H1 (cell line): Measurements from ENCODE around the gene PRKAR1B. TPM values are rescaled to one million over a fixed set of nuclear protein-coding genes. Genes with fewer than 3 reads are reported as not detected.
A peak's percentile ranks its signal among the peaks of the same experiment; 100 is the strongest.

Experiments used
- CTCF ChIA-PET: fragments of 300-600 bp; sonication (Branson Sonifier 250); formaldehyde crosslinking; loops from one replicate; lab custom pipeline; 2021; ENCODE audit not compliant: partially characterized antibody; lab: Charles Lee
- POLR2A ChIA-PET: fragments of 300-600 bp; sonication (Branson Sonifier 250); formaldehyde crosslinking; loops from one replicate; lab custom pipeline; 2021; ENCODE audit warnings: inconsistent platforms; ENCODE audit not compliant: partially characterized antibody; lab: Charles Lee
- DNase-seq, 2 experiments: peaks; one replicate each; pipeline versions ENCODE4 v3.0.0 to v3.0.0-alpha.2; 2010 to 2022; ENCODE audit warnings: low spot score in 2 of 2, low read depth in 1 of 2, mixed read lengths in 1 of 2
- FAIRE-seq: peaks from 2 replicates; lab custom pipeline; 2011; peaks lifted over from hg19 to GRCh38; lab: Jason Lieb, UNC
- H2AFZ ChIP-seq: 2 replicates; pipeline ENCODE4 v1.8.1; 2012; ENCODE audit warnings: low read length, inconsistent platforms
- H2AK5ac ChIP-seq: 2 replicates; pipeline ENCODE4 v1.6.1; 2013; ENCODE audit warnings: low read depth, low read length
- H2BK120ac ChIP-seq: replicated peaks from 2 replicates; pipeline ENCODE3; 2013; ENCODE audit warnings: low read depth, low read length, inconsistent platforms
- H2BK12ac ChIP-seq: 2 replicates; pipeline ENCODE4 v1.6.1; 2013; ENCODE audit warnings: low read depth, low read length
- H2BK15ac ChIP-seq: 2 replicates; pipeline ENCODE4 v1.6.1; 2013; ENCODE audit warnings: low read length
- H2BK20ac ChIP-seq: 2 replicates; pipeline ENCODE4 v1.6.1; 2013; ENCODE audit warnings: low read length
- H2BK5ac ChIP-seq: 2 replicates; pipeline ENCODE4 v1.6.1; 2013; ENCODE audit warnings: low read depth, low read length
- H3K14ac ChIP-seq: 2 replicates; pipeline ENCODE4 v1.6.1; 2013; ENCODE audit warnings: inconsistent platforms; ENCODE audit not compliant: insufficient read length
- H3K18ac ChIP-seq: 2 replicates; pipeline ENCODE4 v1.6.1; 2013; ENCODE audit warnings: low read length; ENCODE audit errors: extremely low read depth
- H3K23ac ChIP-seq: 2 replicates; pipeline ENCODE4 v1.6.1; 2013; ENCODE audit warnings: inconsistent platforms; ENCODE audit not compliant: insufficient read length
- H3K23me2 ChIP-seq: 2 replicates; pipeline ENCODE4 v1.6.1; 2013; ENCODE audit warnings: low read depth, low read length
- H3K27ac ChIP-seq: 2 replicates; pipeline ENCODE4 v1.6.1; 2011; ENCODE audit warnings: low read depth, low read length, inconsistent platforms
- H3K27me3 ChIP-seq, 4 experiments: replicated peaks in 1 of 4; 1 replicate in 1 of 4; 2 replicates in 3 of 4; pipeline versions ENCODE4 v1.6.1 to v1.8.1; 2011 to 2013; ENCODE audit warnings: low read length in 3 of 4, mild to moderate bottlenecking in 3 of 4, inconsistent platforms in 2 of 4, mixed read lengths in 2 of 4, moderate library complexity in 1 of 4; ENCODE audit not compliant: control insufficient read depth in 3 of 4, insufficient read depth in 3 of 4; ENCODE audit errors: extremely low read depth in 1 of 4
- H3K36me3 ChIP-seq, 4 experiments: 2 replicates each; pipeline versions ENCODE4 v1.6.1 to v1.8.1; 2011 to 2013; ENCODE audit warnings: mild to moderate bottlenecking in 4 of 4, low read length in 3 of 4, moderate library complexity in 2 of 4, control low read depth in 1 of 4, inconsistent platforms in 1 of 4; ENCODE audit not compliant: insufficient read depth in 4 of 4, control insufficient read depth in 2 of 4
- H3K4ac ChIP-seq: replicated peaks from 2 replicates; pipeline ENCODE3; 2013; ENCODE audit warnings: low read length, low read depth, mixed read lengths, inconsistent platforms; ENCODE audit not compliant: insufficient read length
- H3K4me1 ChIP-seq, 4 experiments: replicated peaks in 1 of 4; 1 replicate in 1 of 4; 2 replicates in 3 of 4; pipeline versions ENCODE4 v1.6.1 to v1.8.1; 2011 to 2013; ENCODE audit warnings: low read length in 3 of 4, inconsistent platforms in 2 of 4, mixed read lengths in 1 of 4; ENCODE audit not compliant: insufficient read depth in 4 of 4, control insufficient read depth in 3 of 4
- H3K4me2 ChIP-seq, 2 experiments: 2 replicates each; pipeline versions ENCODE4 v1.6.1 to v1.8.1; 2011 to 2013; ENCODE audit warnings: low read depth in 2 of 2, low read length in 2 of 2, control low read depth in 1 of 2, inconsistent platforms in 1 of 2, mild to moderate bottlenecking in 1 of 2; ENCODE audit not compliant: insufficient read depth in 1 of 2
- H3K4me3 ChIP-seq, 4 experiments: fragments of 200-600, 300-600 bp in 1 of 4; sonication (generic), shearing (Covaris generic), sonication (Bioruptor Twin) in 1 of 4; 2 replicates each; pipeline versions ENCODE4 v1.5.1 to v1.8.1; 2011 to 2016; ENCODE audit warnings: low read length in 4 of 4, low read depth in 3 of 4, control low read depth in 2 of 4, inconsistent platforms in 2 of 4, mild to moderate bottlenecking in 2 of 4, mixed read lengths in 1 of 4, moderate library complexity in 1 of 4; ENCODE audit not compliant: insufficient read depth in 2 of 4; ENCODE audit errors: extremely low read depth in 1 of 4
- H3K56ac ChIP-seq: replicated peaks from 2 replicates; pipeline ENCODE3; 2013; ENCODE audit warnings: low read depth, mild to moderate bottlenecking, mixed read lengths, low read length, inconsistent platforms; ENCODE audit not compliant: insufficient read length
- H3K79me1 ChIP-seq: 2 replicates; pipeline ENCODE4 v1.6.1; 2013; ENCODE audit warnings: low read depth, low read length, control low read depth
- H3K79me2 ChIP-seq, 2 experiments: 2 replicates each; pipeline versions ENCODE4 v1.6.1 to v1.8.1; 2012 to 2013; ENCODE audit warnings: low read length in 2 of 2, mild to moderate bottlenecking in 2 of 2, inconsistent platforms in 1 of 2; ENCODE audit not compliant: insufficient read depth in 2 of 2, control insufficient read depth in 1 of 2
- H3K9ac ChIP-seq, 4 experiments: replicated peaks in 1 of 4; 1 replicate in 1 of 4; 2 replicates in 3 of 4; pipeline versions ENCODE4 v1.6.1 to v1.8.1; 2011 to 2013; ENCODE audit warnings: low read depth in 3 of 4, low read length in 3 of 4, control low read depth in 2 of 4, mild to moderate bottlenecking in 2 of 4, moderate library complexity in 2 of 4, inconsistent platforms in 1 of 4; ENCODE audit errors: extremely low read depth in 1 of 4
- H3K9me3 ChIP-seq, 2 experiments: 2 replicates each; pipeline versions ENCODE4 v1.6.1 to v1.8.1; 2012 to 2013; ENCODE audit warnings: mild to moderate bottlenecking in 2 of 2, moderate library complexity in 2 of 2, control low read depth in 1 of 2, inconsistent platforms in 1 of 2, low read depth in 1 of 2, low read length in 1 of 2, mixed read lengths in 1 of 2; ENCODE audit not compliant: insufficient read depth in 2 of 2
- H4K20me1 ChIP-seq, 2 experiments: replicated peaks in 1 of 2; 2 replicates each; pipeline versions ENCODE3 to v1.8.1; 2011 to 2013; ENCODE audit warnings: inconsistent platforms in 2 of 2, low read length in 2 of 2, mild to moderate bottlenecking in 1 of 2; ENCODE audit not compliant: insufficient read depth in 2 of 2, control insufficient read depth in 1 of 2
- H4K5ac ChIP-seq: 2 replicates; pipeline ENCODE4 v1.6.1; 2013; ENCODE audit warnings: low read length, low read depth, mixed read lengths, inconsistent platforms; ENCODE audit not compliant: insufficient read length
- H4K8ac ChIP-seq: 2 replicates; pipeline ENCODE4 v1.8.0; 2013; ENCODE audit warnings: mild to moderate bottlenecking, moderate library complexity, low read length, inconsistent platforms; ENCODE audit not compliant: insufficient read depth; ENCODE audit errors: extremely low read depth
- H4K91ac ChIP-seq: replicated peaks from 2 replicates; pipeline ENCODE3; 2013; ENCODE audit warnings: low read length, mixed read lengths, inconsistent platforms; ENCODE audit not compliant: insufficient read length
- ASH2L ChIP-seq: fragments of 200-600, 300-600 bp; sonication (generic); IDR thresholded peaks from one replicate; pipeline ENCODE4 v1.7.1; 2017; ENCODE audit warnings: low read length
- BACH1 ChIP-seq: IDR thresholded peaks from 2 replicates; pipeline ENCODE4 v1.6.1; 2012; ENCODE audit warnings: low read length, improper control_type of control experiment
- EP300 ChIP-seq, 2 experiments: IDR thresholded peaks; 1 replicate in 1 of 2; 2 replicates in 1 of 2; pipeline ENCODE4 v1.6.1; 2011 to 2012; ENCODE audit warnings: low read depth in 2 of 2, low read length in 2 of 2, mild to moderate bottlenecking in 2 of 2, borderline replicate concordance in 1 of 2, inconsistent platforms in 1 of 2, moderate library complexity in 1 of 2
- RFX5 ChIP-seq: IDR thresholded peaks from 2 replicates; pipeline ENCODE4 v1.6.1; 2011; ENCODE audit warnings: low read depth, low read length, improper control_type of control experiment, borderline replicate concordance
- SP2 ChIP-seq: IDR thresholded peaks from 2 replicates; pipeline ENCODE4 v1.6.1; 2012; ENCODE audit warnings: mild to moderate bottlenecking, low read length, inconsistent platforms
- WGBS, 2 experiments: shearing (Covaris generic) in 1 of 2; methylation state at CpG; one replicate each; pipeline versions ENCODE4 v1.1.6 to v1.1.7; 2013 to 2015; ENCODE audit warnings: low lambda C conversion rate in 2 of 2, mixed read lengths in 2 of 2, inconsistent platforms in 1 of 2, low coverage in 1 of 2, missing lambda C conversion rate in 1 of 2; ENCODE audit not compliant: insufficient replicate concordance in 2 of 2, insufficient coverage in 1 of 2, insufficient read length in 1 of 2; ENCODE audit errors: extremely low coverage in 1 of 2, missing lambda C conversion rate in 1 of 2; 5-methylcytosine and 5-hydroxymethylcytosine counted together
- polyA plus RNA-seq, 7 experiments: library from polyadenylated mRNA; depleted of rRNA in 3 of 7; stranded (reverse) in 5 of 7; unstranded in 2 of 7; fragments of >200 nt in 5 of 7; fragments of 200-250 nt in 2 of 7; gene quantifications; 1 replicate in 5 of 7; 2 replicates in 1 of 7; 4 replicates in 1 of 7; pipeline versions ENCODE4 v1.2.1 to v1.2.3, GENCODE V29; 2011 to 2013; ENCODE audit warnings: missing spikeins in 2 of 7, mixed read lengths in 2 of 7
- total RNA-seq: library from RNA; stranded (reverse); fragmentation: NEBNext Ultra II Directional; extraction: Animal tissue kit (Norgen Biotek cat#: 25700); gene quantifications from 2 replicates; pipeline ENCODE4 v1.2.1, GENCODE V29; 2021
- TF ChIP-seq, protein P1 (sequence below), 3 experiments: IDR thresholded peaks; 1 replicate in 2 of 3; 2 replicates in 1 of 3; pipeline versions ENCODE4 v1.5.1 to v1.6.1; 2011; ENCODE audit warnings: low read length in 3 of 3, mild to moderate bottlenecking in 3 of 3, inconsistent platforms in 2 of 3, low read depth in 1 of 3, moderate library complexity in 1 of 3; ENCODE audit not compliant: insufficient read depth in 1 of 3; ENCODE audit errors: control extremely low read depth in 1 of 3

Gene PRKAR1B
- total and polyA plus RNA-seq, 2 of the 8 experiments (the other 6 are each of a cell fraction or from before 2014, with no cell fraction given): 12.3 to 55.7 TPM

DNA sequence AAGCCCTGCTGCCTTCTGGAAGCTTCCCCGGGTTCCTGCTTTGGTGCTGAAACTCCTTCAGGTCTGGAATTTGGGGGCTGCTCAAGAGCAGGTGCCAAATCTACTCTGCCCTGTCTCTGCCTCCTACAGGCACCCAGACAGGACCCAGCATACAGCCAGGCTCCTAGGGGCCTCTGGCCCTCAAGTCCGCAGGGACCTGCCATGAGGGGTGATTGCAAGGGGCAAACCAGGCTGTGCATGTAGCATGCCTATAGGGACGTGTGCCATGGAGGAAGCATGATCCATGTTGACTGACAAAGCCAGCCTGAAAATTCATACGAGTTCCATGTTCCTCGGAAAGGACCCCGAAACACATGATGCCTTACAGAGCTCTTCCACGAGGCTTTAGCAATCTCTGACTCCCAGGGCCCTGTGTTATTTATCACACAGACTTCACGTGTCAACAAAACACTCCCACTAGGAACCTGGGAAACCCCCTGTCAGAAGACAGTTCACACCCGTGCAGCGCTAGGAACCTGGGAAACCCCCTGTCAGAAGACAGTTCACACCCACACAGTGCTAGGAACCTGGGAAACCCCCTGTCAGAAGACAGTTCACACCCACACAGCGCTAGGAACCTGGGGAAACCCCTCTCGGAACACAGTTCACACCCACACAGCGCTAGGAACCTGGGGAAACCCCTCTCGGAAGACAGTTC is 75.9 kb downstream of the PRKAR1B start:
- WGBS, 2 experiments: 92% methylated on average over 10 of the region's 14 CpGs; no CpG with 5 or more reads in 1 of the 2 experiments
- Histone ChIP-seq H3K79me1 (no peaks in the 10 kb centered on the region), H3K27ac (no peak overlapping the region), H4K91ac (no peak overlapping the region), H3K9ac (no peak overlapping the region), H3K4me2 (no peak overlapping the region), H3K4me3 (no peak overlapping the region), H2AFZ (no peak overlapping the region), H3K23ac (no peak overlapping the region), H3K23me2 (peaks cover 12% of the 10 kb centered on the region; the same call in 1 of the 2 replicates), H3K36me3 (peaks cover 0 to 6% (median 0%) of the 10 kb centered on the region in 4 experiments; a peak in 2 of 8 replicates), H2BK120ac (no peak overlapping the region), H4K5ac (no peak overlapping the region), H2BK5ac (0 out of 2 replicates have a peak overlapping the region, but pooled peaks have one; percentile 66), H2AK5ac (no peak overlapping the region), H4K8ac (0 out of 2 replicates have a peak overlapping the region, but pooled peaks have one; percentile 9), H3K56ac (no peak overlapping the region), H3K9me3 (peaks cover 14 to 27% of the 10 kb centered on the region in 2 experiments), H3K18ac (no peak overlapping the region), H3K4me1 (no peaks in the 10 kb centered on the region), H2BK20ac (no peak overlapping the region), H2BK12ac (no peak overlapping the region), H3K79me2 (peaks cover 8 to 23% of the 10 kb centered on the region in 2 experiments; a peak in 3 of 4 replicates), H2BK15ac (no peak overlapping the region), H4K20me1 (peaks cover 0 to 10% of the 10 kb centered on the region in 2 experiments), H3K14ac (no peak overlapping the region), H3K4ac (no peak overlapping the region), H3K27me3 (no peaks in the 10 kb centered on the region)
- FAIRE-seq (no peak), DNase-seq (no peak)
- CTCF ChIA-PET: interaction anchor here (0.6 to 1.8 kb wide), 3 partner anchors 10 to 23 kb away, joined by 3 to 4 read pairs (median 4); no protein-coding TSS in a partner anchor
- POLR2A ChIA-PET: interaction anchor here (0.7 to 1.1 kb wide), 2 partner anchors 14 to 66 kb away, joined by 3 to 6 read pairs; no protein-coding TSS in a partner anchor
- TF ChIP-seq, protein P1, sequence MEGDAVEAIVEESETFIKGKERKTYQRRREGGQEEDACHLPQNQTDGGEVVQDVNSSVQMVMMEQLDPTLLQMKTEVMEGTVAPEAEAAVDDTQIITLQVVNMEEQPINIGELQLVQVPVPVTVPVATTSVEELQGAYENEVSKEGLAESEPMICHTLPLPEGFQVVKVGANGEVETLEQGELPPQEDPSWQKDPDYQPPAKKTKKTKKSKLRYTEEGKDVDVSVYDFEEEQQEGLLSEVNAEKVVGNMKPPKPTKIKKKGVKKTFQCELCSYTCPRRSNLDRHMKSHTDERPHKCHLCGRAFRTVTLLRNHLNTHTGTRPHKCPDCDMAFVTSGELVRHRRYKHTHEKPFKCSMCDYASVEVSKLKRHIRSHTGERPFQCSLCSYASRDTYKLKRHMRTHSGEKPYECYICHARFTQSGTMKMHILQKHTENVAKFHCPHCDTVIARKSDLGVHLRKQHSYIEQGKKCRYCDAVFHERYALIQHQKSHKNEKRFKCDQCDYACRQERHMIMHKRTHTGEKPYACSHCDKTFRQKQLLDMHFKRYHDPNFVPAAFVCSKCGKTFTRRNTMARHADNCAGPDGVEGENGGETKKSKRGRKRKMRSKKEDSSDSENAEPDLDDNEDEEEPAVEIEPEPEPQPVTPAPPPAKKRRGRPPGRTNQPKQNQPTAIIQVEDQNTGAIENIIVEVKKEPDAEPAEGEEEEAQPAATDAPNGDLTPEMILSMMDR (IDR thresholded peaks at IDR 0.05; ENCODE audit: control extremely low read depth in 1 of 3, insufficient read depth in 1 of 3, low read depth in 1 of 3, low read length in 3 of 3): no peak
- TF ChIP-seq RFX5 (no peak), SP2 (no peak), ASH2L (no peak), EP300 (IDR thresholded peaks at IDR 0.05; ENCODE audit: borderline replicate concordance in 1 of 2, low read depth in 2 of 2, low read length in 2 of 2) (no peak), BACH1 (no peak)
